Smooth muscle cell (in vitro differentiated cells): Measurements from ENCODE around the gene TTC28. TPM values are rescaled to one million over a fixed set of nuclear protein-coding genes. Genes with fewer than 3 reads are reported as not detected.
"Not testable (repeated sequence)": the region's sequence is repeated elsewhere in the genome, so short reads cannot be mapped to it uniquely, and the experiment has no call there.

Source experiments
- DNase-seq: peaks from one replicate; lab custom pipeline; 2025; ENCODE audit not compliant: unreplicated experiment; lab: John Stamatoyannopoulos, UW
- H2AFZ ChIP-seq: fragments of 200-600 bp; sonication (generic); 2 replicates; pipeline ENCODE4 v1.6.0; 2016; ENCODE audit warnings: antibody characterized with exemption, low read depth, mild to moderate bottlenecking
- H3F3A ChIP-seq: fragments of 200-600 bp; sonication (generic); 2 replicates; pipeline ENCODE4 v1.6.0; 2017; ENCODE audit warnings: antibody characterized with exemption, low read depth
- H3K27ac ChIP-seq: fragments of 200-600 bp; sonication (generic); 2 replicates; pipeline ENCODE4 v1.5.1; 2016; ENCODE audit warnings: low read depth, mild to moderate bottlenecking
- H3K27me3 ChIP-seq: fragments of 200-600 bp; sonication (generic); 2 replicates; pipeline ENCODE4 v1.6.1; 2016; ENCODE audit warnings: low read depth, mild to moderate bottlenecking
- H3K36me3 ChIP-seq: fragments of 200-600 bp; sonication (generic); 2 replicates; pipeline ENCODE4 v1.5.1; 2016; ENCODE audit warnings: low read depth
- H3K4me1 ChIP-seq: fragments of 200-600 bp; sonication (generic); 2 replicates; pipeline ENCODE4 v1.5.1; 2016; ENCODE audit warnings: low read depth
- H3K4me2 ChIP-seq: fragments of 200-600 bp; sonication (generic); 2 replicates; pipeline ENCODE4 v1.6.0; 2016; ENCODE audit warnings: mild to moderate bottlenecking
- H3K4me3 ChIP-seq: fragments of 200-600 bp; sonication (generic); 2 replicates; pipeline ENCODE4 v1.5.1; 2016; ENCODE audit warnings: mild to moderate bottlenecking
- H3K79me2 ChIP-seq: fragments of 200-600 bp; sonication (generic); 2 replicates; pipeline ENCODE4 v1.6.0; 2016; ENCODE audit warnings: low read depth, mild to moderate bottlenecking
- H3K9ac ChIP-seq: fragments of 200-600 bp; sonication (generic); 2 replicates; pipeline ENCODE4 v1.6.0; 2016; ENCODE audit warnings: low read depth
- H3K9me3 ChIP-seq: fragments of 200-600 bp; sonication (generic); replicated peaks from 2 replicates; pipeline ENCODE4 v1.5.1; 2016; ENCODE audit warnings: low read depth
- H4K20me1 ChIP-seq: fragments of 200-600 bp; sonication (generic); 2 replicates; pipeline ENCODE4 v1.6.0; 2016; ENCODE audit warnings: low read depth
- WGBS: methylation state at CpG from one replicate; pipeline ENCODE4 v1.1.7; 2016; ENCODE audit warnings: low lambda C conversion rate; 5-methylcytosine and 5-hydroxymethylcytosine counted together
- polyA plus RNA-seq: library from polyadenylated mRNA; unstranded; fragments of >200 nt; fragmentation: Nextera tagmentation; extraction: Ambion mirVana; gene quantifications from 2 replicates; pipeline ENCODE4 v1.2.1, GENCODE V29; 2016
- total RNA-seq: library from RNA; depleted of rRNA; stranded (reverse); fragments of >200 nt; gene quantifications from 2 replicates; pipeline ENCODE4 v1.2.3, GENCODE V29; 2014
- TF ChIP-seq, protein P1 (sequence below): fragments of 200-600 bp; sonication (generic); IDR thresholded peaks from 2 replicates; pipeline ENCODE4 v1.5.1; 2017; ENCODE audit warnings: borderline replicate concordance, mild to moderate bottlenecking, antibody characterized with exemption; ENCODE audit not compliant: insufficient read depth, poor library complexity, severe bottlenecking

TTC28 gene
- total and polyA plus RNA-seq, 2 experiments from 2014 or later = 6.3 to 17.9 TPM

DNA sequence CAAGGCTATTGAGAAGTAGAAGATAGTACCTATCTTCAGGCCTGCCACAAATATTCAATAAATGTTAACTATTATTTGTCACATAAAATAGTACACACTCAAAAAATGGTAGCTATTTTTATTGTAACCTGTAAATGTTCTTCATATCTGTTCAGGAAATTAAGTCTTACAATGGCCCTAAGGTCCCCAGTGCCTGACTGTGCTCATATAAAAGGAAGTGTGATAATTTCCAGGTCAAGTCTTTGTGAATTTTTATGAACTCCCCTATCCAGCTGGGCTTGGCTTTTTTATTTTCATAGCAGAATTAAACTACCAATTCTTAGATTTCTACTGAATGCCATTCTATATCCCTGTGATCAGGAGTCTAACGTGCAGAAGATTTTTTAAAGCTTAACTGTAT is 476.4 kb downstream of the TTC28 start:
- Histone ChIP-seq H3K9me3 (no peaks in the 10 kb centered on the region), H3K4me2 (no peak overlapping the region), H3K4me1 (no peaks in the 10 kb centered on the region), H3K36me3 (no peaks in the 10 kb centered on the region), H3K9ac (no peak overlapping the region), H4K20me1 (peaks cover 4% of the 10 kb centered on the region), H3K4me3 (no peak overlapping the region), H2AFZ (no peak overlapping the region), H3K27ac (no peak overlapping the region), H3K27me3 (no peaks in the 10 kb centered on the region), H3F3A (no peaks in the 10 kb centered on the region), H3K79me2 (no peaks in the 10 kb centered on the region)
- no peak for DNase-seq
- TF ChIP-seq, protein P1, sequence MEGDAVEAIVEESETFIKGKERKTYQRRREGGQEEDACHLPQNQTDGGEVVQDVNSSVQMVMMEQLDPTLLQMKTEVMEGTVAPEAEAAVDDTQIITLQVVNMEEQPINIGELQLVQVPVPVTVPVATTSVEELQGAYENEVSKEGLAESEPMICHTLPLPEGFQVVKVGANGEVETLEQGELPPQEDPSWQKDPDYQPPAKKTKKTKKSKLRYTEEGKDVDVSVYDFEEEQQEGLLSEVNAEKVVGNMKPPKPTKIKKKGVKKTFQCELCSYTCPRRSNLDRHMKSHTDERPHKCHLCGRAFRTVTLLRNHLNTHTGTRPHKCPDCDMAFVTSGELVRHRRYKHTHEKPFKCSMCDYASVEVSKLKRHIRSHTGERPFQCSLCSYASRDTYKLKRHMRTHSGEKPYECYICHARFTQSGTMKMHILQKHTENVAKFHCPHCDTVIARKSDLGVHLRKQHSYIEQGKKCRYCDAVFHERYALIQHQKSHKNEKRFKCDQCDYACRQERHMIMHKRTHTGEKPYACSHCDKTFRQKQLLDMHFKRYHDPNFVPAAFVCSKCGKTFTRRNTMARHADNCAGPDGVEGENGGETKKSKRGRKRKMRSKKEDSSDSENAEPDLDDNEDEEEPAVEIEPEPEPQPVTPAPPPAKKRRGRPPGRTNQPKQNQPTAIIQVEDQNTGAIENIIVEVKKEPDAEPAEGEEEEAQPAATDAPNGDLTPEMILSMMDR = no peak
- 90% methylated on average over 1 of the region's 1 CpG for WGBS

DNA sequence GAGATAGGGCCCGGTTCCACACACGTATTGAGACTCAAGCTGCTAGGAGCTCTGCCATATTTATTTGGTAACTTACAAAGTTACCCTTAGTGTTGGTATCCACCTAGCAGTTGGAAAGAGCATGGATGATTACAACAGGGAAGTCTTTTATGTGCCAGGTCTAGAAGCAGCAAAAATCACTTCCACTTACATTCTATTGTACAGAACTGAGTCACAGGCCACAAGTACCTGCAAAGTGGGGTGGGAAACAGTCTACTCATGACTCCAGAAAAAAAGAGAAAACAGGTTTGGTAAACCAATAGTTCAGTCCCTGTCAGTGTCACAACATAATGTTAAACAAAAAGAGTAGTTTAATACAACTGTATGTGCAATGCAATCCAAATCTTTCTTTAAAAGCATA is 480.9 kb downstream of the TTC28 start:
- Histone ChIP-seq H3K4me1 (no peaks in the 10 kb centered on the region), H2AFZ (no peak overlapping the region), H3K4me2 (no peak overlapping the region), H3K36me3 (no peaks in the 10 kb centered on the region), H3K4me3 (no peak overlapping the region), H3K9ac (no peak overlapping the region), H3F3A (no peaks in the 10 kb centered on the region), H3K9me3 (no peaks in the 10 kb centered on the region), H4K20me1 (peaks cover 4% of the 10 kb centered on the region), H3K27me3 (no peaks in the 10 kb centered on the region), H3K27ac (no peak overlapping the region), H3K79me2 (no peaks in the 10 kb centered on the region)
- no peak for DNase-seq
- 100% methylated on average over 2 of the region's 2 CpGs for WGBS
- TF ChIP-seq, protein P1 = no peak

DNA sequence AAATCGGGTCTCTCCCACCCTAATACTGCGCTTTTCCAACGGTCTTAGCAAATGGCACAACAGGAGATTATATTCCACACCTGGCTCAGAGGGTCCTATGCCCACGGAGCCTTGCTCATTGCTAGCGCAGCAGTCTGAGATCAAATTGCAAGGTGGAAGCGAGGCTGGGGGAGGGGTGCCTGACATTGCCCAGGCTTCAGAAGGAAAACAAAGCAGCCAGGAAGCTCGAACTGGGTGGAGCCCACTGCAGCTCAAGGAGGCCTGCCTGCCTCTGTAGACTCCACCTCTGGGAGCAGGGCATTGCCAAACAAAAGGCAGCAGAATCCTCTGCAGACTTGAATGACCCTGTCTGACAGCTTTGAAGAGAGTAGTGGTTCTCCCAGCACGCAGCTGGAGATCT is 488.1 kb downstream of the TTC28 start:
- DNase-seq, H3K9me3 ChIP-seq, H3K27ac ChIP-seq, H3K36me3 ChIP-seq, H2AFZ ChIP-seq, H3K4me1 ChIP-seq, H4K20me1 ChIP-seq, H3F3A ChIP-seq, H3K27me3 ChIP-seq, H3K79me2 ChIP-seq, H3K4me2 ChIP-seq, H3K9ac ChIP-seq, H3K4me3 ChIP-seq: not testable (repeated sequence)
- 90% methylated on average over 8 of the region's 8 CpGs for WGBS

DNA sequence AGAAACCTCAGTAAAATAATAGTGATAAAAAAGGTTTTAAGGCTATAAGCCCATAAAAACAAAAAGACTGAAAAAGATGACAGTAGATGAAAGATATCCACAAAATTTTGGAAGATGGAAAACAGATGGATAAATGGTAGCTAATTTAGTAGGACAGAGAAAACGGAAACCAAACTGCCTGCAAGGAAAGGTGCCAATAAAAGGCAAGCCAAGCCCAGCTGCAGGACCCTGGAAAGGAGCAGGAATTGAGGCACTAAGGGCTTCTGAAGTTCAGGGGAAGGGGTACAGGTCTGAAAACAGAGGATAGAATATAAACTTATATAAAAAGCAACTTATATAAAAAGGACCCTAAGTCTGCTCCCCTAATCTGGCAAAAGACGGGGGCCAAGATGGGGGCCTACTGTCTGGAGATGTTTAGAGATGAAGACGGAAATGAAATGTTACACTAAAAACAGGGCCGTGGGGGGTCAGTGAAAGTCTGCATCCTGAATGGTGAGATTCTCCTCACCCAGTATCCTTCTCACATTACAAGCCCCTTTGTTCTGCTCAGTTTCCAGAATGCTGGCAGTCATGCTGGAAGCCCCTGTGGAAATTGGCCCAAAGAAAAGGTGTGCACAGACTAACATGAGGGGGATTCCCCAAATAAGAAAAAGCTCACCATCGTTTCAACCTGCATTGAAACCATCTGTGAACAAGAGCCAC is 491.3 kb downstream of the TTC28 start:
- no peak for DNase-seq
- TF ChIP-seq, protein P1 = no peak

More for the DNA sequence above, 491.3 kb downstream of the TTC28 start:
- Histone ChIP-seq H3K36me3 (no peaks in the 10 kb centered on the region), H3K4me2 (no peak overlapping the region), H2AFZ (no peak overlapping the region), H3K79me2 (no peaks in the 10 kb centered on the region), H3K27me3 (no peaks in the 10 kb centered on the region), H3K4me1 (no peaks in the 10 kb centered on the region), H4K20me1 (peaks cover 8% of the 10 kb centered on the region), H3K9me3 (no peaks in the 10 kb centered on the region), H3K4me3 (no peak overlapping the region), H3K9ac (no peak overlapping the region), H3K27ac (no peak overlapping the region), H3F3A (no peaks in the 10 kb centered on the region)
- 86% methylated on average over 5 of the region's 5 CpGs for WGBS
